Esophagus (tissue), 2 donors: ENCODE data around the gene MAP3K2. TPM values are rescaled to one million over a fixed set of nuclear protein-coding genes. Genes with fewer than 3 reads are reported as not detected.

Source experiments
- H3K27ac ChIP-seq, 2 donors: one replicate each; pipeline ENCODE4 v1.5.1; 2013; ENCODE audit warnings: low read depth in 2 of 2, mild to moderate bottlenecking in 2 of 2, inconsistent platforms in 1 of 2, low read length in 1 of 2, moderate library complexity in 1 of 2
- H3K27me3 ChIP-seq, 2 donors: one replicate each; pipeline ENCODE4 v1.6.1; 2013; ENCODE audit warnings: low read length in 2 of 2, control low read depth in 1 of 2, mild to moderate bottlenecking in 1 of 2; ENCODE audit not compliant: insufficient read depth in 2 of 2, control insufficient read depth in 1 of 2
- H3K36me3 ChIP-seq, 2 donors: one replicate each; pipeline ENCODE4 v1.6.1; 2013; ENCODE audit warnings: low read length in 1 of 2; ENCODE audit not compliant: control insufficient read depth in 2 of 2, insufficient read depth in 2 of 2
- H3K4me1 ChIP-seq, 2 donors: one replicate each; pipeline ENCODE4 v1.6.1; 2013; ENCODE audit warnings: low read length in 1 of 2; ENCODE audit not compliant: control insufficient read depth in 2 of 2, insufficient read depth in 2 of 2
- H3K4me3 ChIP-seq, 2 donors: one replicate each; pipeline ENCODE4 v1.5.1; 2013; ENCODE audit warnings: low read length in 2 of 2, mild to moderate bottlenecking in 2 of 2, low read depth in 1 of 2, moderate library complexity in 1 of 2
- H3K9me3 ChIP-seq, 2 donors: one replicate each; pipeline ENCODE4 v1.6.1; 2013; ENCODE audit warnings: mild to moderate bottlenecking in 2 of 2, low read depth in 1 of 2, low read length in 1 of 2, moderate library complexity in 1 of 2; ENCODE audit not compliant: control insufficient read depth in 2 of 2, insufficient read depth in 1 of 2
- WGBS, 2 donors: extraction: QIAGEN DNeasy Blood & Tissue Kit; methylation state at CpG; one replicate each; pipeline ENCODE4 v1.1.7; 2013; 5-methylcytosine and 5-hydroxymethylcytosine counted together
- polyA plus RNA-seq, 2 donors: library from polyadenylated mRNA; stranded (reverse); fragments of 200-250 nt; gene quantifications; one replicate each; pipeline ENCODE4 v1.2.3, GENCODE V29; 2013
- donor health status: healthy with polysubstance abuse.
- donor health status: Bipolar disorder and iron deficiency.

Gene MAP3K2
- polyA plus RNA-seq, 2 donors: 3.5 TPM

- Histone ChIP-seq H3K27ac (peak overlapping the region; percentile 82 to 88), H3K27me3 (no peaks in the 10 kb centered on the region), H3K4me3 (peak overlapping the region; percentile 53 to 58), H3K4me1 (peaks cover 2 to 7% of the 10 kb centered on the region in 2 donors), H3K9me3 (peaks cover 0 to 3% of the 10 kb centered on the region in 2 donors), H3K36me3 (no peaks in the 10 kb centered on the region)
- WGBS, 2 donors: 8% methylated on average over 46 to 75 of the region's 75 CpGs
Measured at GRCh38 chr2:127408004-127408806, 20.4 kb upstream of the MAP3K2 start.

- H3K4me1 ChIP-seq: peaks cover 2 to 7% of the 10 kb centered on the region in 2 donors
- H3K27me3 ChIP-seq: no peaks in the 10 kb centered on the region
- H3K27ac ChIP-seq: peak overlapping the region; percentile 70 to 82
- 0 to 3% methylated on average over 5 to 6 of the region's 6 CpGs for WGBS, 2 donors
- H3K36me3 ChIP-seq: no peaks in the 10 kb centered on the region
- H3K9me3 ChIP-seq: peaks cover 0 to 3% of the 10 kb centered on the region in 2 donors
- H3K4me3 ChIP-seq: peak overlapping the region in 1 of 2 donors; percentile 53
Measured at GRCh38 chr2:127407661-127408003, 19.9 kb upstream of the MAP3K2 start.

- H3K27ac ChIP-seq: no peak overlapping the region
- WGBS, 2 donors: 91% methylated on average over 9 of the region's 9 CpGs
- peaks cover 0 to 3% of the 10 kb centered on the region in 2 donors for H3K9me3 ChIP-seq
- H3K4me3 ChIP-seq: no peak overlapping the region
- H3K36me3 ChIP-seq: no peaks in the 10 kb centered on the region
- peaks cover 2 to 7% of the 10 kb centered on the region in 2 donors for H3K4me1 ChIP-seq
- H3K27me3 ChIP-seq: no peaks in the 10 kb centered on the region
Measured at GRCh38 chr2:127407091-127407490, 19.3 kb upstream of the MAP3K2 start.

- peaks cover 4 to 7% of the 10 kb centered on the region in 2 donors for H3K4me1 ChIP-seq
- WGBS, 2 donors: 83 to 96% methylated on average over 2 of the region's 2 CpGs
- no peaks in the 10 kb centered on the region for H3K27me3 ChIP-seq
- no peak overlapping the region for H3K4me3 ChIP-seq
- H3K36me3 ChIP-seq: no peaks in the 10 kb centered on the region
- no peak overlapping the region for H3K27ac ChIP-seq
- H3K9me3 ChIP-seq: peaks cover 0 to 3% of the 10 kb centered on the region in 2 donors
Measured at GRCh38 chr2:127406454-127406853, 18.7 kb upstream of the MAP3K2 start.

- 59 to 69% methylated on average over 3 of the region's 3 CpGs for WGBS, 2 donors
- H3K27me3 ChIP-seq: no peaks in the 10 kb centered on the region
- H3K4me1 ChIP-seq: peaks cover 13 to 15% of the 10 kb centered on the region in 2 donors
- no peak overlapping the region for H3K27ac ChIP-seq
- peaks cover 0 to 3% of the 10 kb centered on the region in 2 donors for H3K9me3 ChIP-seq
- no peak overlapping the region for H3K4me3 ChIP-seq
- H3K36me3 ChIP-seq: no peaks in the 10 kb centered on the region
Measured at GRCh38 chr2:127405255-127405610, 17.5 kb upstream of the MAP3K2 start.

- no peak overlapping the region for H3K4me3 ChIP-seq
- H3K27me3 ChIP-seq: no peaks in the 10 kb centered on the region
- 88 to 89% methylated on average over 7 of the region's 7 CpGs for WGBS, 2 donors
- peaks cover 13 to 15% of the 10 kb centered on the region in 2 donors for H3K4me1 ChIP-seq
- H3K27ac ChIP-seq: no peak overlapping the region
- H3K36me3 ChIP-seq: no peaks in the 10 kb centered on the region
- peaks cover 0 to 3% of the 10 kb centered on the region in 2 donors for H3K9me3 ChIP-seq
Measured at GRCh38 chr2:127404466-127405254, 16.9 kb upstream of the MAP3K2 start.

GRCh38 chr2:127403460-127403859, 15.7 kb upstream of the MAP3K2 start:
- 68 to 81% methylated on average over 3 of the region's 3 CpGs for WGBS, 2 donors
- peaks cover 11 to 15% of the 10 kb centered on the region in 2 donors for H3K4me1 ChIP-seq
- H3K9me3 ChIP-seq: peaks cover 0 to 2% of the 10 kb centered on the region in 2 donors
- H3K27me3 ChIP-seq: no peaks in the 10 kb centered on the region
- no peak overlapping the region for H3K27ac ChIP-seq
- H3K36me3 ChIP-seq: no peaks in the 10 kb centered on the region
- no peak overlapping the region for H3K4me3 ChIP-seq

- Histone ChIP-seq H3K4me3 (no peak overlapping the region), H3K4me1 (peaks cover 12 to 17% of the 10 kb centered on the region in 2 donors), H3K27ac (peak overlapping the region in 1 of 2 donors; percentile 29), H3K9me3 (no peaks in the 10 kb centered on the region), H3K27me3 (no peaks in the 10 kb centered on the region), H3K36me3 (no peaks in the 10 kb centered on the region)
- 62 to 65% methylated on average over 11 of the region's 11 CpGs for WGBS, 2 donors
Measured at GRCh38 chr2:127401757-127402695, 14.3 kb upstream of the MAP3K2 start.
